HPDE6-E6E7 (cell line): ENCODE results near the gene TERC.

Experiments used
- DNase-seq: peaks from one replicate; pipeline ENCODE4 v3.0.0; 2011; ENCODE audit warnings: missing footprints; ENCODE audit errors: extremely low spot score

Gene TERC

DNA sequence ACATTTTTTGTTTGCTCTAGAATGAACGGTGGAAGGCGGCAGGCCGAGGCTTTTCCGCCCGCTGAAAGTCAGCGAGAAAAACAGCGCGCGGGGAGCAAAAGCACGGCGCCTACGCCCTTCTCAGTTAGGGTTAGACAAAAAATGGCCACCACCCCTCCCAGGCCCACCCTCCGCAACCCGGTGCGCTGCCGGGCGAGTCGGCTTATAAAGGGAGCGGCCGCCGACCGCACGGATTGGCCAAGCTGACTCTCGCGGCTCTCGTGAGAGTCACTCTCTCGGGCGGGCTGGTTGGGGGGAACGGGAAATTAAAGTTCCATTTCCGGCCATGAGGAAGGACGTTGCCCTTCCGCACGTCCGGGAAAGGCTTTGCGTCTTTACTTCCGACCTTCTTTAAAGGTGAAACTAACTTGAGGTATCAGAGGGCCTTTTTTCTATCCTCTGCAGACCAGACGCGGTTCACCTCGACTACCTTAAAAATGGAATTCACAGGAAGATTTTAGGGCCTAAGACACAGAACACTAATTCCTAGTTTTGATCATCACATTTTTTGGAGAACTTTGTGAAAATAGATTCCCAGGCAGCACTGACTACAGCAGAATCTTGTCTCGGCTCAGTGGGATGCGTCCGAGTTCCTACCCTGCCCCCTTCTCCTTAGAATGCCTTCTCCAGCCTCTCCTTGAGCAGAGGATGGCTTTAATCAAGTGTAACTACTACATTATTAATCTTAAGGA, at the start of gene TERC:
TERC (minus strand) TSS at position 179 of the 731 bp plus-strand sequence.
- DNase-seq: no peak

- DNase-seq: no peak
Observed at GRCh38 chr3:169813757-169814517, 49.1 kb upstream of the TERC start.

DNA sequence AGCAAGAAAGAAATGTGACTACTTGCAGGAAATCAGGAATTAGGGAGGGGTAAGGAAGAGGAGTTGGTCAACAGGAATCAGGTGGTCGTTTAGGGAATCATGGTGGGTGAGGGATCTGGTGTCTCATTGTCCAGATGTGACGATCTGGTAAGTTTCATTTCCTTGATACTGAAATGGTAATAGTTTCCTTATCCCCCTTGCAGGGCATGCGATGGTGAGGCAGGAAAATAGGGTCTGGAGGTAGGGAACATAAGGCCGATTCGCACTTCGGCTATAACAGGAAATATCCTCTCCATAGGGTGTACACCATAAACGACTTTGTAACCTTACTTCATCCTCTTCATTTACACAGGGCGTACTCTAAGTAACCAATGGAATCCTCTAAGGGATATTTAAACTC, 48.4 kb upstream of the TERC start:
- DNase-seq: no peak

GRCh38 chr3:169812332-169813235, 47.7 kb upstream of the TERC start, which contains the start of the genes LRRC34 and LRRIQ4:
LRRC34 (minus strand) TSS chr3:169812904; CDS start chr3:169812548, 356 bp downstream.
LRRIQ4 (plus strand) TSS chr3:169812870; CDS start chr3:169821922, 9,052 bp downstream.
- no peak for DNase-seq

DNA sequence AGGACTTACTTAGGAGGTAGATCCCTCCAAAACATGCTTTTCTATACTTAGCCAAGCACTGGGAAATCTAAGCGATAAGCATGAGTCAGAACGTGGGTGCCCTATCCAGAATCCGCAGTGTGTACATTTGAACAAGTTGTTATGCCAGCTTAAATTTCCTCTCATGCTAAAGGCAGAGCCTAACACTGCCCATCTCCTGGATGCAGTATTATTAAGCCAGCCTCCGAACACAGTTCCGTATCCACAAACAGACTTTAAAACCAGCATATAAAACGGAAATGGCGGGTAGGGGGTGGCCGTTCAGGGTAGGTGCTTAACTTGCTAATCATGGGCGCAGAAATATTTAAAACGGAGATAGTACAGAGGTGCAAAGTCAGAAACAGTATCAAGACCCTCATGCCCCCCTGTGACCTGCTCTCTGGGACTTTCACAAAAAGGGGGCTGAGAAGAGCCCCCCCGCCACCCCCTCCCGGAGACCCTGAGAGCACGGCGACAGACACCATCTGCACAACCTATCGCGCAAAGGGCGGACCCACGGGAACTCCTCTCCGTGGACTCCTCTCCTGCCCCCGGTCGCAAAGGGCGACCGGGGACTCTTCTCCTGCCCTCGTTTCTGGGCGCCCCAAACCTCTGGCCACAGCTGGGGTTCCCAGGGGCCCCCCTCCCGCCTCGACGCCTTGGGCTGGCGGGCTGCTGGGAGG, 46.9 kb upstream of the TERC start:
- no peak for DNase-seq

GRCh38 chr3:169809230-169809795, 44.5 kb upstream of the TERC start:
- no peak for DNase-seq

DNA sequence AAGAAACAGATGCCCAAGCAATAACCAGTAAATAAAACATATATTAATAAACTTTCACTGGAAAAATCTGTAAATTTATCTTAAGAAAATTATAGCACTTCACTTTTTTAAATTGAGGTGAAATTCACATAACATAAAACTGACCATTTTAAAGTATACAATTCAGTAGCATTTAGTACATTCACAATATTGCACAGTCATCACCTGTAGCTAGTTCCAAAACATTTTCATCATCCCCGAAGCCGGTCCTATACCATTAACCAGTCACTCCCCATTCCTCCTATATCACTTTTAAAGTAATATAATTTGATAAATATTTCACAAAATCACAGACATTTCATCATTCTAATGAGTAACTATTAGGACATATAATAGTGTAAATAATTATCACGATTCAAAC, 39.8 kb upstream of the TERC start:
- no peak for DNase-seq

DNA sequence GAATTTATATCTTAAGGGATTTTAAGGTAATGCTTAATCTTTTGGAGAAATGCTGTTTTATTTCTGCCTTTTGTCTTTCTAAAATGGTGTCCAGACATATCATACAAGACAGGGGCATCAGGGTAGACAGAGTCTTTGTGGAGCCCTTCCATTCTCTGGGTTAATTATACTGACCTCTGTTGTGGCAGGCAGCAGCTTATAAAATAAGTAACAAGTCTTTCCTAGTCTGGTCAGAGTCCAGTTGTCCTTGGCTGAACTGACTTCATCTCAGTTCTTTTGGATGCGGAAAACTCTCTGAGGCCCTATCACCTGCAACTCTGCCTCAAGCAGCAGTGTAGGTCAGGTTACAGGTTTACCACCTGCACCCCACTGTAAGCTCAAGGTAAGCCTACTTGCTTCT, 27.5 kb upstream of the TERC start:
- DNase-seq: no peak

GRCh38 chr3:169790687-169791429, 26.0 kb upstream of the TERC start:
- DNase-seq: no peak

DNA sequence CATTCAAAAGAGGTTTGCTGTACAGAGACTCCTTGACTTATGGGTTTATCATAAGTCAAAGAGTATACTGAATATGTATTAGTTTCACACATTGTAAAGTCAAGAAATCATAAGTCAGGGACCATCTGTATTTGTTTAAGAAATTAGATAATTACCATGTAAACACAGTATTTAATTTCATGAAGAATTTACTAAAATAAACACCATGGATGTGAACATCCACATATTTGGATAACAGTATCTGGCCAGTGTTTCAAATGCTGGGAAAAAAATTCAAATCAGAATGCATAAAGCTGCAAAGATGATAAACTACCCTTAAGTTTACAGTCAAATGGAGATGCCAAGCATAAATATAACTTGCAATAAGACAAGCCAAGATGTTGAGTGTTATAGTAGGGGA, 25.4 kb upstream of the TERC start:
- no peak for DNase-seq

DNA sequence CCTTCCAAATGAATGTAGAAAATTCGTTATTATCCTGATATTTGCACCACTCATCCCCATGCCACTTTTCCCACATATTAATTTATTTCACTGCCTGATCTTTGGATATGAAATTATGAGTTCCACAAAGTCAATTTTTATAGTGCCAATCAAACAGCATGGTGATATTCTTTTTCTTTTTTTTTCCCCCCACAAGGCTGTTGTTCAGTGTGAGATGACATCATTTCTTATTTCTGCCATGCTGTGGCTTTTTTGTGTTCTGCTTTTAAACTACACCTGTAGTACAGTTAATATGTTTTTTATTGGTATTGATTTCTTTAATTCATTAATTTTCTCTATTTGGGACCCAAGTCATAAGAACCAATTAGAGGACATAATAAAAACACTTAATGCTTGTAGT, 22.9 kb upstream of the TERC start:
- no peak for DNase-seq

DNA sequence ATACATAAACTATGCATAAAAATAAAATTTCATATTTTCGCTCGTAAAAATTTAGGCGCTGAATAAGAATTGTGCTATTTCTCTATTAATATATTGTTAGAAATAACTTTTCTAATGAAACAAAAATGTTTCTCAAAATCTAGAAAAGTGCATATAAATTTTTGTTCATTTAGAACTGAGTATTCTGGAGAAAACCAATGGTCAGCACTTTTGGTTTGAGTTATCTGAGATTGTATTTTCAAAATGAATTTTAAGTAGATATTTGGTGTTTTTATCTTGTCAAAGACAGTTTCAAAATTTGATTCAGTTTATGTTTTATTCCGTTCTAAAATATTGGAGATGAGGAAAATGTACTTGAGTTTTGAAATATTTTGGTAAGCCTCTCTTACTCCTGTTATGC, 22.3 kb upstream of the TERC start:
- no peak for DNase-seq

- DNase-seq: no peak
Observed at GRCh38 chr3:169781209-169781855, 16.5 kb upstream of the TERC start.

DNA sequence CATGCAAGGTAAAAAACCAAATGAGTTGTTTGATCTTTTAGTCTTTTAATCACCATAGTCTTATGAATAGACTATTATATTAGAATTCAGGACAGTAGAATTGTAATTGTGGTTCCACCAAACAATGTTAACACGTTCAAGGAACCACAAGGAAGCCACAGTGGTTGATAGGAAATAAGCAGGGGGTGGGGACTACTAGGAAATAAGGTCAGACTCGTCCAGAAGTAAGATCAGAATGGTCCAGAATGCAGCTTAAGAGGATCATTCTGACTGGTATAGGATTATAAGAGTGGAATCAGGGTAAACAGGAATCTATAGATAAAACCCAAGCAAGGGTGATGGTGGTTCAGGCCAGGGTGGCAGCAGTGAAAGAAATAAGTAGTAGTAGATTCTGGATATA, 15.9 kb upstream of the TERC start:
- no peak for DNase-seq

GRCh38 chr3:169777822-169778221, 13.0 kb upstream of the TERC start:
- DNase-seq: no peak

GRCh38 chr3:169774186-169774585, 9.3 kb upstream of the TERC start:
- DNase-seq: no peak

DNA sequence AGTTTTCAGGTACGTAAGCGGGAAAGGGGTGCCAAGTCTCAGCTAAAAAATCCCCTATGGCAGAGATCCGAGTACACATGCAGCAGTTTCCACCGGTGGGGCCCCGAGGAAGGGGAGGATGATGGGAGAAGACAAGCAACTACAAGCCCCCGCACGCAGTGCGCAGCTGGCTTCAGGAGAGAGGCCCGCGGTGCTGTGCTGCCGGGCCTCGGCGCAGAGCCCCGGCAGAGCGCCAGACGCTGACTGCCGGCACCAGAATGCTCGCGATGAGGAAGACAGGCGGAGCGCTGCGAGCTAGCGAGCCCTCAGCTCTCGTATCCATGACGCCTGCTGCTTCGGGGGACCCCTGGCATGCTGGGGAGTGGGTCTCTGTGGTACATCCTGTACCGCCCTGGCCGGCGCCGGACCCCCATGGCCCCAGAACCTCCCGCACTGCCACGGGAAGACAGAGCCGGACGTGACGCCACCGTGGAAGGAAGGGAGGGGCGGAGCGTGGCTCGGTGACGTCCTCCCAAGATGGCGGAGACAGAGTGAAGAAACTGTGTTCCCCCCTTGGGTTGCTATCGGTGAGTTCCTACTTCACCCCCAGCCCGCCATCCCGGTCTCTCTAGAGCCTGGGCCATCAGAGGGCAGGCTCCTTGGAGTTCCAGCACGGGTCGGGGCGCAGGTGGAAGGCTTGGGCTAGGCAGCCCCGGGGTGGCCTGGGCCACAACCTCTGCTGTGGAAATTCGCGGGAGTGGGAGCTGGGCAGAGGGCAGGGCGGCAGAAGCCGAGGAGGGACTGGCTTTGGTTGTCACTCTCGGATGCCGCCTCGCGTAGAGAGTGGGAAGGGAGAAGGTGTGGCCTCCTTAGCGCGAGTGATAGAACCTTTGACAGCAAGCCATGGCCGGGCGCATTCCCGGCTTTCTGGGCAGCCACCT, 8.3 kb upstream of the TERC start, which contains the start of gene MYNN:
MYNN (plus strand) TSS at position 500 of the 920 bp plus-strand sequence. CDS start 900 bp downstream, outside the sequence.
- no peak for DNase-seq

- DNase-seq: no peak
Observed at GRCh38 chr3:169772305-169772896, 7.5 kb upstream of the TERC start.
